GM19239 (cell line): ENCODE data around the gene IRX6.

Experiments
- DNase-seq: peaks from one replicate; pipeline ENCODE4 v3.0.0; 2011; ENCODE audit warnings: low spot score; ENCODE audit not compliant: insufficient read length
- FAIRE-seq: peaks from 2 replicates; lab custom pipeline; 2011; peaks lifted over from hg19 to GRCh38; lab: Jason Lieb, UNC

IRX6 gene

GRCh38 chr16:55308973-55309372, 15.0 kb upstream of the IRX6 start:
- no peak for DNase-seq
- no peak for FAIRE-seq

- no peak for FAIRE-seq
Observed at GRCh38 chr16:55322327-55322726, 1.7 kb upstream of the IRX6 start.

GRCh38 chr16:55324285-55325079, 479 bp downstream of the IRX6 start:
- FAIRE-seq = no peak
- DNase-seq = no peak

More at GRCh38 chr16:55322327-55322726, 1.7 kb upstream of the IRX6 start:
- no peak for DNase-seq

- DNase-seq (no peak), FAIRE-seq (no peak)
Observed at GRCh38 chr16:55325080-55325447, 1.1 kb downstream of the IRX6 start.

DNA sequence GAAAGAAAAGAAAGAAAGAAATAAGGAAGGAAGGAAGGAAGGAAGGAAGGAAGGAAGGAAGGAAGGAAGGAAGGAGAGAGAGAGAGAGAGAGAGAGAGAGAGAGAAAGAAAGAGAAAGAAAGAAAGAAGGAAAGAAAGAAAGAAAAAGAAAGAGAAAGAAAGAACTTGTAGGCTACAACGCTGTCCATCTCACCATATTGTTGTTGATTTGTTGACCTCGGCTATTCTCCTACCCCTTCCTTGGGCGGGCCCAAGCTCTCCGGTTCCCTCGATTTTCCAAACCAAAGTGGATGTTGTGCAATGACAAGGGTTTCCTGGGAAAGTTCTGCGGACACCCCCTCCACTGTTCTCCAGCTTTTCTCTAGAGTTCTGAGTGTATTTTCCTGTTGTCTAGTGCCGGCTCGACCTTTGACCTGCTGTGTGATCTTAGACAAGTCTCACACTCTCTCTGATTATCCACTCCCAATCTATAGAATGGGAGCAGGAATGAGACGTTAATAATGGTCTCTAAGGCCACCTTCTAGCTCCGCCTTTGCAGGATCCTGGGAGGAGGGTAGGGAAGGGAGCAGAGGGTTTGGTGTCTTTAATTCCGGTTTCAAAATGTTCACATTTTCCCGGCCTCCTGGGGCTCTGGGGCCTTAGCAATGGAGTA, 1.6 kb downstream of the IRX6 start:
- DNase-seq (no peak), FAIRE-seq (no peak)

GRCh38 chr16:55326261-55327092, 2.5 kb downstream of the IRX6 start:
- no peak for DNase-seq
- no peak for FAIRE-seq

- DNase-seq = no peak
- FAIRE-seq = no peak
Observed at GRCh38 chr16:55328611-55329569, 4.9 kb downstream of the IRX6 start.

- FAIRE-seq (no peak), DNase-seq (no peak)
Observed at GRCh38 chr16:55329791-55330428, 5.9 kb downstream of the IRX6 start.

GRCh38 chr16:55330781-55331647, 7.0 kb downstream of the IRX6 start:
- FAIRE-seq (no peak), DNase-seq (no peak)

DNA sequence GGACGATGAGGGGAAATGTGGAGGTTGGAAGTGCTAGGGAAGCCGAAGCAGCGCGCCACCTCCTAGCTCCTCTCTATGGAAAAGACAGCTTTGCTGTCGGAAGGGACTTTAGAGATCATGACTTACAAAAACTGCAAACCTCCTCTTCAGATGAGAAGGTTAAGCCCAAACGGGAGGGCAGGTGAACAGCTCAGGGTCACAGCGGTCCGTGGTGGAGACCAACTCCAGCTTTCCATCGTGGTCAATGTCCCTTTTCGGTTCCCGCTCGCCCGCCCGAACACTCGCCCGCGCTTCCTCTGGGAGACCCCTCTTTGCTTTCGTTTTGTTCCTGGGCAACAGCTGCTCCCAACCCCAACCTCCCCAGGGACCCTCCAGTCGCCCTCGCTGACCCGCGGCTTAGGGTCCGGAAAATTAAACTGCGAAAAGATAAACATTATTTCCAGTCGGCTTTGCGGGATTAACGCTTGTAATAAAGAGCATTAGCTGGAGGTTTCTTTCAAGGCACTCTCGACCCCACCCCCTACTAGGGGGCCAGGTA, 7.7 kb downstream of the IRX6 start:
- FAIRE-seq = no peak
- DNase-seq = no peak

DNA sequence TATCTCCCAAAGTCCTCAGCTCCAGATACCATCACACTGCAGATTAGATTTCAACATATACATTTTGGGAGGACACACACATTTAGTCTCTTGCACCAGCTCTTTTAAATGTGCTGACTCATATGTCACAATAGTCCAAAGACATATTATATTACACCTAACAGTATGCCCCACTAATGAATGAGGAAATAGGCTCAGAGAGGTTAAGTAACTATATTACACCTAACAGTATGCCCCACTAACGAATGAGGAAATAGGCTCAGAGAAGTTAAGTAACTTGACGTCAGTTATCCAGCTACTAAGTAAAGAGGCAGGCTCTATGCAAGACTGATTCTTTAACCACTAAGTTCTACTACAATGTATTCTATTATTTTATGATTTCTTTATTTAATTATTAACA, 9.7 kb downstream of the IRX6 start:
- no peak for FAIRE-seq

DNA sequence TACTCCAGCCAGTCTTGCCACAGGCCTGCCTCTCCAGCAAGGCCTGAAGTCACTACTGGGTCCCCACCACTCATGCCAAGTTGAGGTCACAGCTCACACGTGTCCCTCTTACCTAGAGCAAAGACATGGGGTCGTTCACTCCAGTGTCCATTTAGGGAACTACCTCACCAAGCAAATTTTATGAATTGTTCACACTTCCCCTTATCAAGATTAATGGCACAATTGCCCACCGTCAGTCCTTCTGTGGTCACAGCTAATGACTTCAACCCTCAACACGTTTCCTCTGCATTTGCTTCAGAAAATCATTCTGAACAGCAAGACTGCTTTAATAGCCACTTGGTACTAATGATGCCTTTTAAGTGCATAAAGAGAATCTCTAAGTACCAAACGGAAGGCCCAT, 14.6 kb downstream of the IRX6 start:
- FAIRE-seq (no peak), DNase-seq (no peak)

More for the DNA sequence above, 9.7 kb downstream of the IRX6 start:
- no peak for DNase-seq

DNA sequence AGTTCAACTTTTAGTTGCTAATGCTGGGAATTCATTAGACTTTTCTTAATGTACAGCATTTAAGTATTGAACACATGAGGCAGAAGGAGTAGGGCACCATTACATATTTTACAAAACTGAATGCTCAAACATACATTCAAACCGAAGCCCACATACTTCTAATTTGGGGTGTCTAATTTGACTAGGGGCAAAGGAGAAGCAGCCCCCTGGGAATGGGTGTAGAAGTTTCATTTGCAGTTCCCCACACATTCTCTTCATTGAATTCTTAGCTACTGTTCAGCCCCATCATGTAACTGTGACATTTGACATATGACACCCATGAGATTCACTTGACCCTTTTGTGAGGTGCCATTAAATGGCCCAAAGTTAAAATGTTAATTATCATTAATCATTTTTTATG, 16.4 kb downstream of the IRX6 start:
- no peak for DNase-seq
- FAIRE-seq = no peak

GRCh38 chr16:55341681-55342080, 17.7 kb downstream of the IRX6 start:
- FAIRE-seq (no peak), DNase-seq (no peak)

- FAIRE-seq (no peak), DNase-seq (no peak)
Observed at GRCh38 chr16:55346475-55346874, 22.5 kb downstream of the IRX6 start.

DNA sequence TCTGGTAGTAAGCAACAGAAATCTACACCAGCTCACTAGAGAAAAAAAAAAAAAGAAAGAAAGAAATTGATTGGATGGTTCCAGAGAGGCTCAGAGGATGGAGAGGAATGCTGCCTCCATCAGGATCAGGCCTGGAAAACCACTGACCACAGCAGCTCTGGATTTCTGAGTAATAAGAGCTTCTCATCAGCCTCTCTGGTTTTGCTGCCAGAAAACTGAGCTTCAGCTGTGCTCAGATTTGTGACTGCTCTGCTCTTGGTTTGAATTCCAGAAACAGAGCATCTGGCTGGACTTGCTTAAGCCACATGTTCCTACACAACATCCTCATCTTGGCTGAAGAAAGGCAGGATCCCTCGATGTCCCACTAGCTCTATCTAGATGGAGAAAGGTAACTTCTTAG, 25.9 kb downstream of the IRX6 start:
- no peak for FAIRE-seq
- no peak for DNase-seq

- DNase-seq (no peak), FAIRE-seq (no peak)
Observed at GRCh38 chr16:55350984-55351383, 27.0 kb downstream of the IRX6 start.

- DNase-seq (no peak), FAIRE-seq (no peak)
Observed at GRCh38 chr16:55351936-55352335, 27.9 kb downstream of the IRX6 start.
